ENCODE measurements around the gene PRKCH. TPM values are rescaled to one million over a fixed set of nuclear protein-coding genes. Genes with fewer than 3 reads are reported as not detected.

The PRKCH gene
- total RNA-seq, 1 experiment from 2014 or later = 22.3 TPM

DNA sequence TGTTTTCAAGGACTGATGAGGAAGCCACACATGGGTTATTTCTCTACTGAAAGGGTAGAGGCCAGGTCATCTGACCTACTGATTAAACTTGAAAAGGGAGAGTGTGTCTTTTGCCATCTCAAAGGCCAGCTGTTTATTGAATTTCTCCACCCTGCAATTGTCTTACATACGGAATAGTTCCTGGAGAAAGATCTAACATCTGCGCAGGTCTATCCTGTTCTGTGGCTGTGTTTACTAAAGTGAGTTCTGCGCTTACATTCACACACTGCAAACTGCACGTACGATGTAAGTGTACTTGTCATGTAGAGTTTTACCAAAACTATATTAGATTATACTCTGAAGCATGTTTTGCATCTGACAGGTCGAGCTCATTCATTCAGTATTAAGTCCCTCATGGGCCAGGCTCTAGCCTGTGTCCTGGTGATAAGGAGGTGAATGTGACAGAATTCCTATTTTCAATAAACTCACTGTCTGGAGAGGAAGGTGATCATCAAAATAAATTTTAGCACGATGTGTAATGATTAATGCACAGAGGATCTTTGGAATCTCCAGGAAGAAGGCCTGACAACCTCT is 96.6 kb downstream of the PRKCH start:
- Mint-ChIP-seq H3K4me3 (ENCODE audit: low read depth, unreplicated experiment) (no peak overlapping the region), H3K9me3 (ENCODE audit: low read depth, unreplicated experiment) (no peaks in the 10 kb centered on the region), H3K4me1 (ENCODE audit: low read depth, unreplicated experiment) (peaks cover 8% of the 10 kb centered on the region), H3K27me3 (ENCODE audit: unreplicated experiment) (no peaks in the 10 kb centered on the region), H3K27ac (ENCODE audit: unreplicated experiment) (no peak overlapping the region), H3K36me3 (ENCODE audit: insufficient read depth, unreplicated experiment) (no peaks in the 10 kb centered on the region)
- CTCF ChIA-PET = interaction anchor here (0.5 to 1.0 kb wide), 2 partner anchors 15 to 1327 kb away, joined by 3 to 8 read pairs; no protein-coding TSS in a partner anchor
- DNase-seq = no peak
- intact Hi-C loops (cut with micrococcal nuclease; ENCODE audit: unreplicated experiment) = no loop called here
- no TSS peak for BruUV-seq (replicated peaks)
- TF ChIP-seq, protein P1, sequence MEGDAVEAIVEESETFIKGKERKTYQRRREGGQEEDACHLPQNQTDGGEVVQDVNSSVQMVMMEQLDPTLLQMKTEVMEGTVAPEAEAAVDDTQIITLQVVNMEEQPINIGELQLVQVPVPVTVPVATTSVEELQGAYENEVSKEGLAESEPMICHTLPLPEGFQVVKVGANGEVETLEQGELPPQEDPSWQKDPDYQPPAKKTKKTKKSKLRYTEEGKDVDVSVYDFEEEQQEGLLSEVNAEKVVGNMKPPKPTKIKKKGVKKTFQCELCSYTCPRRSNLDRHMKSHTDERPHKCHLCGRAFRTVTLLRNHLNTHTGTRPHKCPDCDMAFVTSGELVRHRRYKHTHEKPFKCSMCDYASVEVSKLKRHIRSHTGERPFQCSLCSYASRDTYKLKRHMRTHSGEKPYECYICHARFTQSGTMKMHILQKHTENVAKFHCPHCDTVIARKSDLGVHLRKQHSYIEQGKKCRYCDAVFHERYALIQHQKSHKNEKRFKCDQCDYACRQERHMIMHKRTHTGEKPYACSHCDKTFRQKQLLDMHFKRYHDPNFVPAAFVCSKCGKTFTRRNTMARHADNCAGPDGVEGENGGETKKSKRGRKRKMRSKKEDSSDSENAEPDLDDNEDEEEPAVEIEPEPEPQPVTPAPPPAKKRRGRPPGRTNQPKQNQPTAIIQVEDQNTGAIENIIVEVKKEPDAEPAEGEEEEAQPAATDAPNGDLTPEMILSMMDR (IDR thresholded peaks at IDR 0.05; ENCODE audit: unreplicated experiment) = no peak

DNA sequence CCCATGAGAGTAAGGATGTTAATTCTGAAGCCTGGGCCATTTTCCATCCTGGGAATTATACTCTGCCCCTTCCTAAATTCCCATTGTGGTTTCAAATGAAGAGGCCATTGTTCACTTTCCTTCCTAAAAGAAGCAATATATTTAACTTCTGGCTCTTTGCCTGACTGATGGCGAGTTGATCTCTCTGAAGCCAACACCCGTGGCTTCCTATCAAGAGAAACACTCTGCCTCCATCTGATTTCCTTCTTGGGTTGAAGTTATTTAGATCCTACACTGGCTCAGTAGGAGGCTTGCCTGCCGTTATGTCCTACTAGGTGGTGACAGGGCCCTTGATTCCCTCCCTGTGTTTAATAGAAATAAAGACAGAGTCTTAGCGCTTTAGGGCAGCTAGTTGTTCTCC is 97.4 kb downstream of the PRKCH start:
- intact Hi-C loops (cut with micrococcal nuclease; ENCODE audit: unreplicated experiment) = no loop called here
- H3K9me3 Mint-ChIP-seq (ENCODE audit: low read depth, unreplicated experiment) = no peaks in the 10 kb centered on the region
- TF ChIP-seq, protein P1 (IDR thresholded peaks at IDR 0.05; ENCODE audit: unreplicated experiment) = no peak
- BruUV-seq (replicated peaks) = no TSS peak
- H3K36me3 Mint-ChIP-seq (ENCODE audit: insufficient read depth, unreplicated experiment) = no peaks in the 10 kb centered on the region
- no peaks in the 10 kb centered on the region for H3K27me3 Mint-ChIP-seq (ENCODE audit: unreplicated experiment)
- H3K27ac Mint-ChIP-seq (ENCODE audit: unreplicated experiment) = no peak overlapping the region
- no peak for DNase-seq
- H3K4me3 Mint-ChIP-seq (ENCODE audit: low read depth, unreplicated experiment) = no peak overlapping the region
- CTCF ChIA-PET = no interaction called here
- H3K4me1 Mint-ChIP-seq (ENCODE audit: low read depth, unreplicated experiment) = peaks cover 8% of the 10 kb centered on the region

DNA sequence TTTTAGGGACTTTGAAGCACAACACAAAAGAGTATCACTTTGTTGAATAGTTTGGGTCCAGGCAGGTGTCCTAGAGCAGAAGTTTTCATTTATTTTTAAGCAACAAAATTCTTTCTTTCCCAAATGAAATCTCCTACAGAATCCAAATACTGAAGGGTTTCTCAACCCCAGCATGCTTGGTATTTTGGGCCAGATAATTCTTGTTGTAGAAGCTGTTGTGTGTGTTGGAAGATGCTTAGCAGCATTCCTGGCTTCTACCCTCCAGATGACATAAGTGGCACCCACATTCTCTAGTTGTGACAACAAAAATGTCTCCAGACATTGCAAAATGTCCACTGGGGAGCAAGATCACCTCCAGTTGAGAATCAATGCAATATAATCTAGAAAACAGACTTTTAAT is 97.8 kb downstream of the PRKCH start:
- BruUV-seq (replicated peaks) = no TSS peak
- DNase-seq = no peak
- TF ChIP-seq, protein P1 (IDR thresholded peaks at IDR 0.05; ENCODE audit: unreplicated experiment) = no peak
- no peak overlapping the region for H3K4me3 Mint-ChIP-seq (ENCODE audit: low read depth, unreplicated experiment)
- no peaks in the 10 kb centered on the region for H3K9me3 Mint-ChIP-seq (ENCODE audit: low read depth, unreplicated experiment)
- intact Hi-C loops (cut with micrococcal nuclease; ENCODE audit: unreplicated experiment) = no loop called here
- no peak overlapping the region for H3K27ac Mint-ChIP-seq (ENCODE audit: unreplicated experiment)
- peaks cover 8% of the 10 kb centered on the region for H3K4me1 Mint-ChIP-seq (ENCODE audit: low read depth, unreplicated experiment)
- CTCF ChIA-PET = no interaction called here
- no peaks in the 10 kb centered on the region for H3K27me3 Mint-ChIP-seq (ENCODE audit: unreplicated experiment)
- H3K36me3 Mint-ChIP-seq (ENCODE audit: insufficient read depth, unreplicated experiment) = no peaks in the 10 kb centered on the region

DNA sequence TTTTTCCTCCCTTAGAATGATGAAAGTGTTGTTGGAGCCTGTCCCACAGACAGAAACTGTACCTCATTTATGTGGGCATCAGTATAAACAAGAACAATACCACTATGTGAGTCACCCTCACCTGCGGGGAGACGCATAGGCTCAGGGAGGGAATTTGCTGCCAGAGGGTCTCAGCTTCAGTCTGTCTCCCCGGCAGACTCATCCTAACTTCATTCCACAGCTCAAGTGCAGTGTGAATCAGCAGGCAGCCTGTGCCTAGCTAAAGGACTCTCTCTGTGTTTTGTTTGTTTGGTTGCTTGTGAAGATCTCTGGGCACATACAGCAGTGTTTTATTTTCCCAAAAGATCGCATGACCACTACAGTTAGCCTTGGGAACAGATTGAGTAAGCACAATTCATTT is 98.9 kb downstream of the PRKCH start:
- Mint-ChIP-seq H3K4me3 (ENCODE audit: low read depth, unreplicated experiment) (no peak overlapping the region), H3K9me3 (ENCODE audit: low read depth, unreplicated experiment) (no peaks in the 10 kb centered on the region), H3K27ac (ENCODE audit: unreplicated experiment) (no peak overlapping the region), H3K27me3 (ENCODE audit: unreplicated experiment) (no peaks in the 10 kb centered on the region), H3K36me3 (ENCODE audit: insufficient read depth, unreplicated experiment) (no peaks in the 10 kb centered on the region), H3K4me1 (ENCODE audit: low read depth, unreplicated experiment) (peaks cover 8% of the 10 kb centered on the region)
- intact Hi-C loops (cut with micrococcal nuclease; ENCODE audit: unreplicated experiment) = no loop called here
- no peak for DNase-seq
- CTCF ChIA-PET = interaction anchor here (0.5 kb wide), 1 partner anchor 81 kb away, joined by 3 read pairs; no protein-coding TSS in a partner anchor
- TF ChIP-seq, protein P1 (IDR thresholded peaks at IDR 0.05; ENCODE audit: unreplicated experiment) = no peak
- no TSS peak for BruUV-seq (replicated peaks)
